GM19372 (cell line): Measurements from ENCODE around the gene ST6GAL2.

ENCODE experiments used
- ATAC-seq: cut with Tn5 transposase; IDR thresholded peaks from one replicate; pipeline ENCODE4 v1.9.1; 2021; ENCODE audit warnings: mild to moderate bottlenecking, low read depth, moderate library complexity; ENCODE audit not compliant: unreplicated experiment

The ST6GAL2 gene

DNA sequence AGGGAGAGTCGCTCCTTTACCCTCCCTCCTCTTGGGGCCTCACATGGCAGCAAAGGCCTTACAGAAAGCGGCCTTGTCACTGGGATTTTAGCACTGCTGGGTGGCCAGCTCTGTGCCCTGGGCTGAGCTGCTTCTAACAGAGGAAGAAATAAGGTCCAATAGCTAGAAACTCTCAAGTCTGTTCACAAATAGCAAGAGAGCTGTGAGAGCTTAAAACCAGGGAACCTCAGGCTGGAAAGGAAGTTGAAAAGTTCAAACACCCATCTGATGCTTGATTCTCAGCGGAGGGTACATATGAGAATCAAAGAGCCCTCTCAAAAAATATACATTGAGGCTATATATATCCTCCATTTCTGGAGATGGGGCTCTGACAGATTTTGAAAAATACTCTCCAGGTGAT lies 54.7 kb downstream of the ST6GAL2 start:
- no peak for ATAC-seq

DNA sequence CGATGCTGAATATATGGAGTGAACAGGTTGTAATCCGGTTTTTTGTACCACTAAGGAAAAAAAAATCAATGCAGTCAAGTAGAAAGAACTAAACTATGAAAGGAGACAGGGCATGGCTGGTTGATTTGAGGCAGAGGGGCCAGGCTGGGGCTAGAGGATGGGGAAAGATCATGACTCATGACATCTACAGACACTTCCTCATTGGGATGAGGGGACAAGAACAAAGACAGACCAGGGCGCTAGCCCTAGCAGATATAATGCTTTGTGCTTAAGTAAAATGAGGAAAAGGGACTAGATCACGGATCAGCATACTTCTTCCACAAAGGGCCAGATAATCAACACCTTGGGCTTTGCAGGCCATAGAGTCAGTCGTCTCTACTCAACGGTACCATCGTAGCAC lies 55.8 kb downstream of the ST6GAL2 start:
- no peak for ATAC-seq

GRCh38 chr2:106828119-106828518 lies 57.8 kb downstream of the ST6GAL2 start:
- no peak for ATAC-seq

DNA sequence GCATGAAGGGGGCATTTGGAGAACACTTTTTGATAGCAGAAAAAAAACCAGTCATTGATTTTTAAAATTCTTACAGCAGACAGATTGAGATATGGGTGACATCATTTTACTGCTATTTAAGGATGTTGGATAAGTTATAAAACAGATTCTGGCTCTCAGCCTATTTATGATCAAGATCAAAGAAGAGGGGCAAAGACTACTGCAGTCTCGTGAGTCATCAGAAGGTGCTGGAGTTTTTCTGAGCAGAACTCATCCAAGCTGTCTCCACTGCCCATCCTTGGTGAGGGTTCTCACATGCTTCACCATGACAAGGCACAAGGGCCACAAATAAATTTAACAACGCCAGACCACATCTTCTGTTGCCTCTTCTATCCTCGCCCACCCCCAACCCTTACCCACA lies 58.8 kb downstream of the ST6GAL2 start:
- no peak for ATAC-seq

- no peak for ATAC-seq
These were observed 60.8 kb downstream of the ST6GAL2 start for GRCh38 chr2:106825161-106825560.

- no peak for ATAC-seq
These were observed 69.0 kb downstream of the ST6GAL2 start for GRCh38 chr2:106816974-106817373.

DNA sequence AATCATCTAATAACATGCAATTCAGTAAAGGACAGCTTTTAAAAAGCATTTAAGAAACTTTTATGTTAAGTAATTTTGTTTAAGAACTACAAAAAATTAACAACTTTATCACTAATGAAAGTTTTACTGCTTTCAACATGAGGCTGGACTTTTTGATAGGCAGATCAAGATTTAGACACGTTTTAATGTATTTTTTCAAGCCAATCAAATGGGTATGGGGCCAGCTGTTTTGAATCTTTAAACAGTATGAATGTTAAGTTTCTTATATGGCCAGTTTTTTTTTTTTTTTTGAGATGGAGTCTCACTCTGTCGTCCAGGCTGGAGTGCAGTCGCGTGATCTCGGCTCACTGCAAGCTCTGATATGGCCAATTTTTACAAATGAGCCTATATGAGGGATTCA lies 73.1 kb downstream of the ST6GAL2 start:
- ATAC-seq = no peak

DNA sequence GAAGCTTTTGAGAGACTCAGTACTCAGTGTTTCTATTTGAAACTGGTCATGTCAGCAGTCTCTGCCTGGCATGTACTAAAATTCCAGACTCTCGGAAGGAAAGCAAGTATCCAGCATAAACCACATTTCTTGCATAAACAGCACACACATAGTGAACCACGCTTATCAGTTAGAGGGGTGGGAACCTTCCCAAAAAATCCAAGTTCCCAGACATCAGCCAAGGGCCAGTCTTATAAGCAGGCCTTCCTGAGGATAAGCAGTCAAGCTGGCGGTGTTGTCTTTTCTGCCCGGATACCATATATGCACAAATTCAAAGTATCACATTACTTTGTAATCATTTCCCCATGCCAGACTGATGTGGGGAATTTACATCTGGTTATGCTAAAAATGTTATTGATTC lies 73.6 kb downstream of the ST6GAL2 start:
- no peak for ATAC-seq

GRCh38 chr2:106805716-106806115 lies 80.3 kb downstream of the ST6GAL2 start:
- ATAC-seq = no peak

DNA sequence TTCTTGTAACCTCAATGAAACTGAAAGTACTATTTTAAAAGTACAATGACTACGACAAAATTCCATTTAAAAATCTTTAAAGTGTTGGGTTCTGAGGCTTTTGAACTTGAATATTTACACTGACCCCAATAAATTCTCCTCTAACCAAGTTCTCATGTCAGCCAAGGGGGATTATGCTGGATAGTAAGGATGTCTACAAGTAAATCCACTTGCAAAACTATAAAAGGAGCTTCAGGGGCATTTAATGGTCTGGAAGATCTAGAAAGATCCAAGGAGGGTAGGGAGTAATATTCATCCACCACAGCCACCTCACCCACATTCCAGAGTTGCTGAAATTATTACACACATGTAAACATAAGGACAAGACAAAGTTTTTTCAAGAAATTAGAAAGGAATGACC lies 81.8 kb downstream of the ST6GAL2 start:
- ATAC-seq = no peak

GRCh38 chr2:106800976-106801655 lies 84.9 kb downstream of the ST6GAL2 start:
- ATAC-seq = no peak

GRCh38 chr2:106800180-106800579 lies 85.8 kb downstream of the ST6GAL2 start:
- no peak for ATAC-seq

- ATAC-seq = no peak
These were observed 87.0 kb downstream of the ST6GAL2 start for GRCh38 chr2:106798826-106799552.

- no peak for ATAC-seq
These were observed 88.5 kb downstream of the ST6GAL2 start for GRCh38 chr2:106797494-106797893.

GRCh38 chr2:106792671-106793070 lies 93.3 kb downstream of the ST6GAL2 start:
- ATAC-seq = no peak

DNA sequence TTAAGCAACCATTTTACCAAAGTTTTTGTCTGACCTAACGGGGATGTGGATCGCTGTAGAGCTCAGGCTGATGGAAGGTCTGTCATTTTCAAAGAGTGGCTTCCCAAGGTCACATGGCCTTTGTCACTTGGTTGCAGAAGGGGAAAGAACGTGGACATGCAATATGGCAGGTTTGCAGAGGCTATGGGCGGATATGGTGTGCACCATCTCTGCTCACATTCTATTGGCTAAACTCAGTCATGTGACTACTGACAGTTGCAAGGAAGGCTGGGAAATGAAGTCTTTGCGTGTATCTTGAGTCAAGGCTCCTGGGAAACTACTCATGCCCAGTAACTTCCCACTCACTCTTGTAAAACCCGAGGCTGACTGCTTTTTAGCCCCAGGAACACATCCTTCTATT lies 96.8 kb downstream of the ST6GAL2 start:
- no peak for ATAC-seq

DNA sequence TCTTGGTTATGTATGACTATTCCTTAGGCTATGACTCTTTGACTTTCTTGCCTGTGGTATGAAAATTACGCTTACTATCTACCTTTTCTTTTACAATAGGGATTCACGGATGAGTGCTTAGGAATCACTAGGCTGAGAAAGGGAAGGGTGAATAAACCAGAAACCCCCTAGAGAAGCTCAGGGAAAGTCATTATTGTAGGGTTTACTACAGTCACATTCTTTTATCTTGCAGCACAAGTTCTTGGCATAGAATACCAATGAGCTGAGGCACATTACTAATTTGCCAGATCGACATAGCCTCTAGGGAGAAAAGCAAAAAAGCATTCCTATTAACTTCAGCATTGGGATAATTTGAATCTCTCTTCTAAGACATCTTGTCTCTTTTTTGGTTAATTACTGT lies 103.3 kb downstream of the ST6GAL2 start:
- ATAC-seq = no peak

- no peak for ATAC-seq
These were observed 104.8 kb downstream of the ST6GAL2 start for GRCh38 chr2:106781196-106781595.

- no peak for ATAC-seq
These were observed 114.2 kb downstream of the ST6GAL2 start for GRCh38 chr2:106771811-106772210.

- no peak for ATAC-seq
These were observed 115.0 kb downstream of the ST6GAL2 start for GRCh38 chr2:106770986-106771385.

DNA sequence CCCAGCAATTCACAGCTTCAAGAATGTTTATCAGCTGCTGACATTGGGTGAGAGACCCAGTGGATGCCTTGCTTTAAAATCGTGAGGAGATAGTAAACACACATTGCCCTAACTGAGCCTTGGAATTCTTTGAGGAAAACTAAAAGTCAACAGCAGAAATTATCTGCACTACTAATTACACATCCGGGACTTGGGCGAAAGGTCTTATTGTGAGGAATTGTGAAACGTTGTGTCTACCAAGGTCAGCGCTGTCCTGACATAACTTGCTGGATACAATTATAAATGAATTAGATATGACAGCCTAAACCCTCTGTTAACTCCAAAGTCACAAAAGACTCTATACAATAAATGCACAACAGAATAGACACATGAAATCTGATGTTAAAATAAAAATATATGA lies 121.4 kb downstream of the ST6GAL2 start:
- no peak for ATAC-seq

- no peak for ATAC-seq
These were observed 126.0 kb downstream of the ST6GAL2 start for GRCh38 chr2:106759966-106760365.
